Ishikawa (cell line): Measurements from ENCODE around the gene BSDC1.

Source experiments
- CEBPB ChIP-seq: IDR thresholded peaks from 2 replicates; pipeline ENCODE4 v1.6.1; 2012
- CREB1 ChIP-seq: IDR thresholded peaks from 2 replicates; pipeline ENCODE4 v1.6.1; 2012; ENCODE audit warnings: low read depth
- EGR1 ChIP-seq: IDR thresholded peaks from 2 replicates; pipeline ENCODE4 v1.6.1; 2012
- EP300 ChIP-seq: IDR thresholded peaks from 2 replicates; pipeline ENCODE4 v1.6.1; 2012; ENCODE audit warnings: borderline replicate concordance
- FOXM1 ChIP-seq: IDR thresholded peaks from 2 replicates; pipeline ENCODE4 v1.6.1; 2012; ENCODE audit warnings: low read depth, borderline replicate concordance
- MAX ChIP-seq: IDR thresholded peaks from 2 replicates; pipeline ENCODE4 v1.6.1; 2012
- NFIC ChIP-seq: IDR thresholded peaks from 2 replicates; pipeline ENCODE4 v1.6.1; 2012
- RAD21 ChIP-seq: IDR thresholded peaks from 2 replicates; pipeline ENCODE4 v1.6.1; 2012; ENCODE audit warnings: low read depth
- REST ChIP-seq: IDR thresholded peaks from 2 replicates; pipeline ENCODE4 v1.6.1; 2012; ENCODE audit warnings: low read depth, mild to moderate bottlenecking
- TAF1 ChIP-seq: IDR thresholded peaks from 2 replicates; pipeline ENCODE4 v1.6.1; 2012; ENCODE audit warnings: low read depth, mild to moderate bottlenecking
- TCF12 ChIP-seq: IDR thresholded peaks from 2 replicates; pipeline ENCODE4 v1.6.1; 2012; ENCODE audit warnings: low read depth
- TEAD4 ChIP-seq: IDR thresholded peaks from 2 replicates; pipeline ENCODE4 v1.6.1; 2012
- USF1 ChIP-seq: IDR thresholded peaks from 2 replicates; pipeline ENCODE4 v1.6.1; 2012
- YY1 ChIP-seq: IDR thresholded peaks from 2 replicates; pipeline ENCODE4 v1.6.1; 2012; ENCODE audit warnings: low read depth
- ZBTB7A ChIP-seq: IDR thresholded peaks from 2 replicates; pipeline ENCODE4 v1.6.1; 2012; ENCODE audit warnings: low read depth

Gene BSDC1

GRCh38 chr1:32426489-32427255 is 32.4 kb upstream of the BSDC1 start:
- TF ChIP-seq ZBTB7A (0 out of 2 replicates have a peak, but pooled peaks have one; percentile 77), CEBPB (no peak), NFIC (no peak), USF1 (no peak)

DNA sequence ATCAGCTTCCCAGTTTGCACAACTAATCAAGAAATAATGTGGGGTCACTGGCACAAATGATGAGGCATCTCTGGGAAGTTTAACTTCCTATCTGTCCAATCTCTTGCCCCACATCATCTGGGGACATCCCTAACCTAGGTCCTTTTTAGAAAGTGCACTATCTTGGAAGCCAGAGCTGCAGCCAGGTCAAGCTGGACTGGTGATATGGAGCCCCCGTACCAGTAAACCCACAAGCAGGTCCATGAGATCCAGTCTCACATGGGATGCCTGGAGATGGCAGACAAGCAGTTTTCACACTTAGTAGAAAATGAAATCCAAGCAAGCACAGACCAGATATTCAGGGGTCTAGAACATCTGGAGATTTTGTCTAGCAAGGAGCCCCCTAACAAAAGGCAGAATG is 27.5 kb upstream of the BSDC1 start:
- TF ChIP-seq RAD21 (no peak), EP300 (no peak), CREB1 (no peak), TAF1 (no peak), TCF12 (no peak), USF1 (no peak), YY1 (no peak), NFIC (no peak), REST (no peak)

DNA sequence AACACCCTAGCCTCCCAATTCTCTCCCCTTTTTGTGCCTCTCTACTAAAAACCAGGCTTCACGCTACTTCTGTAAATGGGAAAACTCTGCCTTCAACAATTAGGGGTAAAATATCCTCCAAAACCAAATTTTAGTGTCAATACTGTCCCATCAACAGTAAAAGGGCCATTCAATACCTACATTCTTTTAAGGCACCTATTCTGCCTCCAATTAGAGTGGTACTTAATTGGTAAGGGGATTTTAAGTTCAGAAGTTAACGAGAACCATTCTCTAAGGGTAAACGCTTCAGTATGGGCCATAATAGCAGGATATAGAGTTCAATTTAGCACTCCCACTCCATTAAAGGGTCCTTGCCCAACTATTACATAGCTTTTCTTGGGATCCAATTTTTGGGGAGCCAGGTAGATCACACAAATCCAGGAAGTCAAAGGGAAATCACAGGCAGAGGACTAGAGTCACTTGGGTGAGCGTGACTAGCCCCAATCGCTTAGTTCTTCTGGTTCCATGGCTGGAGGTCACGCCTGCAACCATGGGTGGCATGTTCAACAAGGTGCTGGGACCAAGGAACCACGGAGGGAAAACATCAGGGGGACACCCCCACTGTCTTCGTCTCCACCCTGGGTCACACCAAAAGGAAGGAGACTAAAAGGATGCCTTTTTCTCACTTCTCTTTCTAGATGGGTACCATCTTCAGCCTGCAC is 20.1 kb upstream of the BSDC1 start:
- no peak for TF ChIP-seq YY1
- no peak for TF ChIP-seq FOXM1
- no peak for TF ChIP-seq ZBTB7A
- no peak for TF ChIP-seq USF1
- TF ChIP-seq EP300, result no peak
- TF ChIP-seq CEBPB, result no peak

- TF ChIP-seq MAX, result peak; percentile 91
- no peak for TF ChIP-seq EGR1
- TF ChIP-seq TCF12, result no peak
- TF ChIP-seq USF1, result no peak
- peak; percentile 97 for TF ChIP-seq RAD21
Measured at GRCh38 chr1:32413507-32414185, 19.4 kb upstream of the BSDC1 start.

DNA sequence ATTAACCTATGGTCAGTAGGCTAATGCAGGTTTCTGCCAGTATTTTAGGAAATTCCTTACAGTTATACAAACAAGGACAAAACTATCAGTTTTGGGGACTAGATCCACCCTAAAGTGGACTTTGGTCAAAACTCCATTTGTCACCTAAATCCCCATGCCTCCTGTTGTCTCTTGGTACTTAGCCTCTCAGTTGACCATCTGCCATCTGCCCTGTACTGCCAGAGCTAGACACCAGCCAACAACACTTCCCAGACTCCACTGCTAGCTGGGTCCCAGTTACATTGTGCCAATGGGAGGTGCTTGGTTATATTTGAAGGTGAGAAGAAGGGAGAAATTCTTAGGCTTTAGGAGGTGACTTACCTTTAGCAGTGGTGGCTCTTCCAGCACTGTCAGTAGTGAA is 17.0 kb upstream of the BSDC1 start:
- TF ChIP-seq EGR1 (no peak), EP300 (no peak), REST (no peak), ZBTB7A (no peak), CEBPB (no peak), FOXM1 (no peak), TAF1 (no peak), TEAD4 (no peak), YY1 (no peak)
